ENCODE data around the gene FCER2. TPM values are rescaled to one million over a fixed set of nuclear protein-coding genes. Genes with fewer than 3 reads are reported as not detected.

FCER2 gene
- polyA plus RNA-seq, 5 donors, result 0.11 to 0.67 (median 0.31) TPM

DNA sequence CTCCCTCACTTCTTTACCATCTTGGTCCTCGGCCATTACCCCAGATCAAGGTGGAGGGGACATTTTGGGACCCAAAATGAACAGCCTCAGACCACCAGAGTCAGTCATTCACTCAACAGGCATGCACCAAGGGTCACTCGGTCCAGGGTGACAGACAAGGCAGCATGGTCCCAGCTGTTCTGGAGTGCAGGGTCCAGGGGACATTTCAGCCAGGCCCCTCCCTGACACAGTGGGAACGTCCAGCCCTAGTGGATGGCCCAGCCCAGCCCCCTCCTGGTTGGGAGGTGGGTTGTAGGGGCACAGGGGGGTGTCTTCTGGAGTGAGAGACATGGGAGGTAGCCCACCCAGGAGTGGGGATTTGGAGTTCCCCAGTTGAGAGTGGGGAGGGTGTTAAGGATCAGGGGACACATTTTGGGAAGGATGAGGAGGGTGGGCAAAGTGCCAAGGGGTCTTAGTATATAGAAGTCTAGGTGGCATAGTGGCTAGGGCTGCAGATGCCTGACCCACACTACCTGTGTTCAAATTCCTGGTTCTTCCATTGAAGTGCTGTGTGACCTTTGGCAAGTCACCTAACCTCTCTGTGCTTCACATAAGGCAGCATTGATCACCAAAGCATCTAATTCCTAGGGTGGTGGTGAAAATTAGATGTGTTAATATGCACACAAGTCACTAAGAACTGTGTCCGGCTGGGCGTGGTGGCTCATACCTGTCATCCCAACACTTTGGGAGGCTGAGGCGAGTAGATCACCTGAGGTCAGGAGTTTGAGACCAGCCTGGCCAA lies 2.5 kb upstream of the FCER2 start:
- no peak for DNase-seq

DNA sequence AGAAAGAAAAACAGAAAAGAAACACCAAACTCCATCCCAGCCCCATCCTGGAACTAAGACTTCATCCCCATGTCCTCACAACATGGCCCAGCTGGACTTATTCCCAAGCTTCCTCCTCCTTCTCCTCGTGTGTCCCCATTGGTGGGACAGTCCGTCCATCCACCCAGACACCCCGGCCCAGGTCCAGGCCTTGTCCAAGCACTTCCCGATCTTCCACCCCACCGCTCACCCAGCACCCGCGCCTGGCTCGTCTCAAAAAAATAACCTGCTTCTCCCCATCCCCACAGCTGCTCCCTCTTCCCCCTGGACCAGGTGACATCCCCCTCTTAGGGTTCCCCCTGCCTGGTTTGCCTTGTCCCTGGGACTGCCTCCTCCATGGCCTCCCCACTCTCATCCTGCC lies 1.4 kb upstream of the FCER2 start:
- DNase-seq, result no peak

DNA sequence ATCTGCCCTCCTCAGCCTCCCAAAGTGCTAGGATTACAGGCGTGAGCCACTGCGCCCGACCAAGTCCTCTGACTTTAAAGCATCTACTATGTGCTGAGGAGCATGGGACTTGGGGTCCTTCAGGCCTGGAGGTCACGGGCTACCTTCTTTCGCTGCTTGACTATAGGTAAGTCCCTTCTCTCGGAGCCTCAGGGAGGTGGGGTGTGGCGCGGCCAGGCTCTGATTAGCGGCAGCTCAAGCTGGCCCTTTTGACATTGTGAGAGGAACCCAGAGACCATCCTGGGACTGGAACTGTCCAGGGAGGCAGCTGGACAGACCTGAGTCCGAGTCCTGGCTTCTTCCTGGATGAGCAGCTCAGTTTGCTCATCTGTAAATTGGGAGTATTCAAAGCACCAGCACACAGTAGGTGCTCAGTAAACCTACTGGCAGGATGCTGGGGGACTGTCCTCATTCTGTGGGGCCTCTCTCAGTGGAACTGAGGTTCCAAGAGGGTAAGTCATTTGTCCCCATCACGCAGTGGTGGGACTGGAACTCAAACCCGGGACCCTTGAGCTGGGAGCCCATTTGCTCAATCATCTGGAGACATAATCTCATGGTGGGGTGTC lies 780 bp downstream of the FCER2 start:
- DNase-seq, result no peak

DNA sequence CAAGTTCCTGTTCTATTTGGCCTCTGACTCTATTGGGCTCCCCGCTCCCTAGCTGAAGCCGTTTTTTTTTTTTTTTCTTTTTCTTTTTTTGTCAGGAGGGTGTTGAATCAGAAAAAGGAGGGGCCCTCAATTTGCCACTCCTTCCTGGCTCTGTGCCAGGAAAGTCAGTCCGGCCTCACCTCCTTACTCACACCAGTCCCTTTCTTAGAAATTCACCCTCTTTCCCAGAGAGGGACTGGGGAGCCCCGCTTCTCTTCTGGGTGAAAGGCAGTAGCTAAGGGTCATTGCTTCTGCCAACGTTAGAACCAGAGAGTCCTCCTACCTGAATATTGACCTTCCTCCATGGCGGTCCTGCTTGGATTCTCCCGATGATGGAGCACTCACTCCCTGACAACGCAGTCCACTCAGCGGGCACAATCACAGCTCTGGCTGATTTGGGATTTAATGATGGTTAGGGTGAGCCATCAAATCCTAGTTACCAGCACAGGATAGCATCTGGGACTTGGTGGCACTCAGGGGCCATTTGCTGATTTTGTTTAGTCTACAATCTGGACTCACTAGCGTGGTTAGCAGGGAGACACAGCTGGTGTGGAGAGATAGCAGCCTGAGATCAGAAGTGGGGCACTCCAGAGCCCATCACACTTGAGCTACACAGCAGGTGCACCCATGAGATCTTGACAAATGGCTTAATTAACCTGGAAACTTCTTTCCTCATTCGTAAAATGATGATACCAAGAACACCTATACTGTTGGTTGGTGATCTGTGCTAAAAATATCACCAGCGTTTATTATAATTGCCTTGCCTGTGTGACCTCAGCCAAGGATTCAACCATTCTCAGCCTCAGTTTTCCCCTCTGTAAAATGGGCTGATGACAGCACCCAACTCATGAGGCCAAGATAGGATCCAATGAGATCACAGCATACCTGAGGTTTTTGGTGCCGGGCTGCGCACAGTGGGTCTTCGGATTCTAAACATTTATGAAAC lies 2.2 kb downstream of the FCER2 start:
- no peak for DNase-seq

DNA sequence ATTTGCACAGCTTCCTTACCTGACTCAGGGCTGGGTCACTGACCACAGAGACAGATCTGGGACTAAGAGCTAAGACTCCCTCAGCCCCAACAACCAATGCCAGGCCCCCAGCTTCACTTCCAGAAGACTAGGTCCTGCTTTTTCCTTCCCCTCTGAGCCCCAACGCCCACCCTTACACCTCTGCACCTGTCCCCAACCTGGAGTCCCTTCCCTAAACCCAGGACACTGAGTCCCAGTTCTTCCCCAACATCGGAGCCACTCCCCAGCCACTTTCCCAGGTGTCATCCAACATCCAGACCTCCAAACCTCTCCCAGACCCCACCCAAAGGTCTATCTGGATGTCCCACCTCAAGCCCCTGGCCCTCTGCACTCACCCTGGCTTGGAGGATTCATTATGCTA lies 2.9 kb downstream of the FCER2 start:
- DNase-seq, result no peak

DNA sequence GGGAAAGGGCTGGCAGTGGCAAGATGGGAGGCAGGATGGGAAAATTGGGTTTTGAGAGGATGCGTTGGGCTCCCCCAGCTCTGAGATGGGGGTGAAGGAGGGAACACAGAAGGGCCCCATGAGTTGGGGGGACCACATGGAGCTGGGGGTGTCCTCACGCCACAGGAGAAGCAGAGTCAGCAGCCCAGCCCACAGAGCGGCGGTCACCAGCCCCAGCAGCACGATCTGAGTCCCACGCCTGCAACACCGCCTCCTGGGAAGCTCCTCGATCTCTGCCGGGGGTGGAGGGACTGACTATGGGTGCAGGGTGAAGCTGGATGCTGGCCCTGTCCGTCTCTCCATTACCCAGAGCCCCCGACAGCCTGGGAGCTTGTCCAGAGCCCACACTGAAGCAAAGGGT lies 3.3 kb downstream of the FCER2 start:
- no peak for DNase-seq

DNA sequence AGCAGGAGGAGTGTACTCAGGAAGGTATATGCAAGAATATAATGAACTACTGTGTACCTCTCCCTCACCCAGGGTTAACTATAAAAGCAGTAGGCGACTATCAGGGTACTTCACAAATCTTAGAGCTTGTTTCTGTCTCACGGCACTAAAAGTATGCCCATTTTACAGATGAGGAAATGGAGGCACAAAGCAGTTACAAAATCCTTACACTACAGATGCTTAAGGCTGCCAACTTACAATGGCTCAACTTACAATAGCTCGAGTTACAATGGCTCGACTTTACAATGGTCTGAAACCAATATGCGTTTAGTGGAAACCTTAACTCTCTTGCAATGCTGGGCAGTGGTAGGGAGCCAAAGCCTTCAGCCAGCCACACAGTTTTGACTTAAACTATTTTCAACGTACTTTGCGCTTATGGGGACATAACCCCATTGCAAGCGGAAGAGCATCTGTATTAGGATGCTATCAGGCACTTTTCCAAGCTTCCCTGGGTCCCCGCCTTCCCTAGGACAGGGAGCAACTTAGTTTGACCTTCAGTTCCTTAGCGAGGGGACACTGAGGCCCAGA lies 4.1 kb downstream of the FCER2 start:
- no peak for DNase-seq

DNA sequence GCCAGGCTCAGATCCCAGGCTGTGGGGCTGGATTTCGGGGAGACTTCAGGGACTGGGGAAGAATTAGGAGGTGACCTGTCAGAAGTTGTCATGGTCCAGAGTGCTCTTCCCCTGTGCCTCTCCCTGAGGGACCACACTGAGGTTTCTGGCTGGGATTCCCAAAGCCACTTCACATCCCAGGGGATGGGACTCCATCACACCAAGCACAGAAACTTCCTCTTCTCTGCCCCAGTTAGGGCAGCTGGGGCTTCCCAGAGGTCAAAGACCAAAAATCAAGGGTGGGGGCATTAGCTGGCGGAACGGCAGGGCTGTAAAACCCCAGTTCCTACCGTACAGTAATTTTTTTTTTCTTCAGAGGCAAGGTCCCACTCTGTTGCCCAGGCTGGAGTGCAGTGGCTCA lies 7.4 kb downstream of the FCER2 start:
- no peak for DNase-seq

DNA sequence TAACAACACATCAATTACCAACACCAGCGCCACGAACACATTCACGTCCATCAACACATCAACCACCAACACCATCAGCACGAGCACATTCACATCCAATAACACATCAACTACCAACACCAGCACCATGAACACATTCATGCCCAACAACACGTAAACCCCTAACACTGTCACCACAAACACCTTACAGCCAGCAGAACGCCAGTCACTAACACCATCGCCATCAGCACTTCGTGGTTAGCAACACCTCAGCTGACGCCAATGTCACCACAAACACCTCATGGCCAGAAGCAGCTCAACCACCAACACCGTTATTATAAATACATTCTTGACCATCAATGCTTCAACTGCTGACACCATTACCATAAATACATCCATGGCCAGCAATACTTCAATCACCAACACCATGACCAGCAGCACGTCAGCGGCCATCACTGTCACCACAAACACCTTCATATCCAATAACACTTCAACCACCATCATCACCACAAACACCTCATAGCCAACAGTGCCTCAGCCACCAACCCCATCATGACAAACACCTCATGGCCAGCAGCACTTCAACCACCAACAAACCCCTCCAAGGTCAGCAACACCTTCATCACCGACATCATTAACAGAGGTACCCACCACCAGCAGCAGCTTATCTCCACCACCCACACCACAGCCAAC lies 9.4 kb downstream of the FCER2 start:
- no peak for DNase-seq

DNA sequence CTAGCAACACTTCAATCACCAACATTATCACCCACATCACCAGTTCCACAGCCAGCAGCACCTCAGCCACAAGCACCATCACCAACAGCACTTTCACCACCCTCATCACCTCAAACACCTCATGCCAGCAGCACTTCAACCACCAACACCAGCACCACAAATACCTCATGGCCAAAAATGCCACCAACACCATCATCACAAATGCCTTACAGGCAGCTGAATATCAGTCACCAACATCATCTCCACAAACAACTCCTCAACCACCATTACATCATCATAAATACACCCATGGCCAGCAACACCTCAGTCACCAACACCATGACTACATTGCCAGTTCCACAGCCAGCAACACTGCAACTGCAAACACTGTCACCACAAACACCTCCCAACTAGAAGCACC lies 10.4 kb downstream of the FCER2 start:
- DNase-seq, result no peak

DNA sequence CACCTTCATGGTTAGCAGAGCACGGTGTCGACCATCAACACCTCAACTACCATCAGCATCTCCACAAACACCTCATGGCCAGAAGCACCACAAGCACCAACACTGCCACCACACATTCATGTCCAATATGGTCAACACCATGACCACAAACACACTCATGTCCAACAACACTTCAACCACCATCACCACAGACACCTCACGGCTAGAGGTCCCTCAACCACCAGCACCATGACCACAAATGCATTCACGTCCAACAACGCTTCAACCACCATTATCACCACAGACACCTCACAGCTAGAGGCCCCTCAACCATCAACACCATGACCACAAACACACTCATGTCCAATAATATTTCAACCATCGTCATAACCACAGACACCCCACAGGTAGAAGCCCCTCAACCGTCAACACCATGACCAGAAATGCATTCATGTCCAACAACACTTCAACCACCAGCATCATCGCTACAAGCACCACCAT lies 11.1 kb downstream of the FCER2 start:
- DNase-seq, result no peak

DNA sequence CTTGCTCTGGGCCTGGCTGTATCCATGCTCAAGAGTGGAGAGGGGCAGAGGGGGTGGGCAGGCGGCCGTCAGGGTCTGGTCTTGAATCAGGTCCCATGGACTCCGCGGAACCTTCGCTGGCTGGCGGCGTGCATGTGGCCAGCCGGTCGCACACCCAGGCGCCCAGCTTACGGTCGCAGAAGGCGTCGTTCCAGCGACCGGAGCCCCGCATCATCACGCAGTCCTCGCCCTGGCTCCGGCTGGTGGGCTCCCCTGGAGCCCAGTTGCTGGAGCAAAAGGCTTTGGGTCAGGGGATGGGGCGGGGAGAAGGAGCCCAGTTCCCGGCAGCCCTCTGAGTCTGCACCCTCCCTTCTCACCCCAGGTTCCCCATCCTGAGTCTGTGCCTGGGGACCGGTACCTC lies 12.8 kb downstream of the FCER2 start:
- DNase-seq, result no peak

DNA sequence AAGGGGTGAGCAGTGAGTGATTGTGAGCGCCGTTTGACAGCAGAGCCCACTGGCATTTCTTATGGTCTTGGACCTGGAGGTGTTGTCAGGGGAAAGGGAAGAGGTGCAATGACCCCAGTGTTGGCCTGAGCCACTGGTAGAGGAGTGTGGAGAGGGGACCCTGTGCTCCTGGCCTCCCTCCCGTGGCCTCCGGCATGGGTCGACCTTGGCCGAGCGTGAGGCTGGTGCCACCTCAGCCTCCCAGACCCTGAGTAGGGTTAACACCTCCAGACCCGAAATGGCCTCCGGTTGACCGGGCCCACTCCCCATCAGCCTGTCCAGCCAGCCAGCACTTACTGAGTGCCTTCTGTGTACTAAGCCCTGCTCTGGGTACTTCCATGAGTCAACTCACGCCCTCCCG lies 14.8 kb downstream of the FCER2 start:
- DNase-seq, result no peak

DNA sequence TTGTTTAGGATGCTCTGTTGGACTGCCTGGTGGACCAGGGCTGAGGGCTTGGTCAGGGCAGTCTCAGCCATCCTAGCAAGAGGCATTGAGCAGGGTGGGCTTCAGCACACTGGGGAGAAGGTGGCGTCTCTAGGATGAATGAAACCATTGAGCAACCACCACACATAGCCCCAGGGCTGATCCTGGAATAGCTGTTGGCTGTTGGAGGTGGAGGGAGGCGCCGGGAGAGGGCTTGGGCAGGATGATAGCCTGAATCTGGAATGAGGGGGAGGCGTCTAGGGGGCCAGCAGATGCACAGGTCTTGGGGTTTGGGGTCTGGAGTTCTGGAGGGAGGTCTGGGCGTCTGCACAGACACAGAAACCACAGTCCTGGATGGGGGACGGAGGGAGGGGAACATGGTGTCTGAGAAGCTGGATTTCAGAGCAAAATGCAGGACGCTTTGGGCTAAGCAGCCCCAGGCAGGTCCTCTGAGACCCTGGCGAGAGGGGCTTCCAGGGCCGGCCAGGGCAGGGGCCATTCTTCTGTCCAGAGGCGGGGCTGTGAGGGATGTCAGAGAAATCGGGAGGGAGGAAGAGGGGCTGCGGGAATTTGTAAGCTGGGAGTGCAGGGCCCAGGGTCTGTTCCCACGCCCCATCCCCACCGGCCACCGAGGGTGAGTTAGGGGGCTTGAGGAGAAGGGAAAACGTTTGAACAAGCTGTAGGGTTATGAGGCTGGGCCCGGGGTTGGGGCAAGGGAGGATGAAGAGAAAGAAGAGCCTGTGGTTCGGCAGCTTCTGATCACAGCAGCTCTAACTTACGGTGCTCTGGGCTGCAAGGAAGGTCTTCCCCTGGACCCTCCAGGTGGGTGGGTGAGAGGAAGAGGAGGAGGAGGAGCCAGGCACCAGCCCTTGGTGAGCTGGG lies 16.1 kb downstream of the FCER2 start:
- DNase-seq, result no peak

DNA sequence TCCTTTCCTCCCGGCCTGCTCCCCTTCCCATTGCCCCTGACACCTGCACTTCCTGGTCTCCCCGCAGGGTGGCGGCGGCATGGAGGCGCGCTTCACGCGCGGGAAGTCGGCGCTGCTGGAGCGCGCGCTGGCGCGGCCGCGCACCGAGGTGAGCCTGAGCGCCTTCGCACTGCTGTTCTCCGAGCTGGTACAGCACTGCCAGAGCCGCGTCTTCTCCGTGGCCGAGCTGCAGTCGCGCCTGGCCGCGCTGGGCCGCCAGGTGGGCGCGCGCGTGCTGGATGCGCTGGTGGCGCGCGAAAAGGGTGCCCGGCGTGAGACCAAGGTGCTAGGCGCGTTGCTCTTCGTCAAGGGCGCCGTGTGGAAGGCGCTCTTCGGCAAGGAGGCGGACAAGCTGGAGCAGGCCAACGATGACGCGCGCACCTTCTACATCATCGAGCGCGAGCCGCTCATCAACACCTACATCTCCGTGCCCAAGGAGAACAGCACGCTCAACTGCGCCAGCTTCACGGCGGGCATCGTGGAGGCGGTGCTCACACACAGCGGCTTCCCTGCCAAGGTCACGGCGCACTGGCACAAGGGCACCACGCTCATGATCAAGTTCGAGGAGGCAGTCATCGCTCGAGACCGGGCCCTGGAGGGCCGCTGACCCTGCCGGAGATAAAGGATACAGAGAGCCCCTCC lies 19.6 kb downstream of the FCER2 start:
- no peak for DNase-seq

DNA sequence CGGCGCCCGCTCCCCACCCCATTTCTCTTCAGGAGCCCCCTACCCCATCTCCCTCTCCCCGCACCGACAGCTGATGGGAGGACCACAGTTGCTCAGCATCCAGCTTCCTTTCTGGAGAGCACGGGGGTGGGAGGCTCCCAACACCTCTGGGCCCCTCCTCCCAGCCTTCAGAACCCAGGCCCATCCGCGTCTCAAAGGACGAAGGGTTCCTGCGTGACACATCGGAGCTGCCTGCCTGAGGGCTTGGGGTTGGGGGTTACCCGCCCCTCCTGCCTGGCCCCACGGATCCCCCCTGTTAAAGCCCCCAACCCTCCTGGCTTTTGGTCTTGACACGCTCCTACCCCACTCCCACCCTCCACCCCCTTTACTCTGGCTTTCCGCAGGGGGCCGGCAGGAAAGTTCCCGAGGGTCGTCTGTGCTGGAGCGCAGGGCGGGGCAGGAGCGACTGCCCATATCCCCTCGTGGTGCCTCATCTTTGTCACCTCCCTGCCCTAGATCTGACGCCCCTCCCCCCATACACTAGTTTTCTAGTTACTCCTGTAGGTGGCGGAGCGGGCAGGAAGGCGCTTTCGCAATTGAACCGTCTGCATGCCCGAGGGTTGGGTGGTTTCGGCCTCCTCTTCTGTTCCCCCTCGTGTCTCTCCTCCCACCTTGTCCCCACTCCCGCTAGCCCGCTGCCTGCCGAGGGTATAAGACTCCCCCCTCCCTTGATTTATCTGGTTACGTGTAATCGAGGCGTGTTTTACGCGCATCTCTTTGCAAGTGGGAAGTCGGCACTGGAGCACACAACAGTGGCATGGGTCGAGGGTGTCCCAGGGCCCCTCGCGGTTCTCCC lies 20.4 kb downstream of the FCER2 start:
- DNase-seq, result peak; percentile 56 to 71

DNA sequence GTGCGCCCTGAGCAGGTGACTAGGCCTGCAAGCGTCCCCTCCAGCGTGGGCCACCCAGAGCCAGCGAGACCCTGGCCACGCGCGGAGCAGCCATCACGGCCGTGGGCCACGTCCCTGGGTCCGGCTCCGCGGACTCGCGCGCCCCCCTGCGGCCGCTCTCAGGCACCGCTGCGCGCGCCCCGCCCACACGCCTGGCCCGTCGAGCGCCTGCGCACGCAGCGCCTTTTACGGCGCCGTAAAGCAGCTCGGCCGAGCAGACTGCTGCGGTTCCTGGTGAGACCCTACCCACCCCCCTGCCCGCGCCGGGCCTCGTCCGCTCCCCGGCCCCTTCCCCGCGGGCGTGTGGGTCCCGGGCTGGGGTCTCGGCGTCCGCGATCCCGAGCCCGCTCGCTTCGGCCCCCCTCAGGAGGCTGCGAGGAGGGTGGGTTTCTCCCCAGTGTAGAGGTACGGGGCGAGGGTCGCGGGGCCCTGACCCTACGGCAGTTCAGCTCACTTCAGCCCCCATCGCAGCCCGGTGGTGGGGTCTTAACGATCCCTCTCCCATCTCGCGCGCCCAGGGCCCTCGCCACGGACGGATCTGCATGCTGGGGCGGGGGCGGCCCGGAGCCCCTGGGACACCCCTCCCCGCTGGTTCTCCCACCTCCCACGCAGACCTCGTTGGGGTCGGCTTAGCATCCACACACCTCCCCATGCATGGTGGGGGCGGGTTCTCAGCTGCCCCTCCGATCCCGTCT lies 21.2 kb downstream of the FCER2 start, which contains the start of gene TRAPPC5:
TSS of gene TRAPPC5 (plus strand) at position 228 of the 734 bp plus-strand sequence. CDS start 1,421 bp downstream, outside the sequence.
- DNase-seq, result peak; percentile 86 to 89

Data from right lung (tissue), 5 donors.